ENCODE data around the gene NUDT15.

- TF ChIP-seq CTCF (IDR thresholded peaks at IDR 0.05; ENCODE audit: insufficient read depth, low read length, poor library complexity, severe bottlenecking) (no peak), EZH2phosphoT487 (conservative IDR thresholded peaks at IDR 0.05; ENCODE audit: low read length) (no peak)
Measured at GRCh38 chr13:48093588-48093987, 56.1 kb downstream of the NUDT15 start.
